ENCODE results near the gene MAPK11. TPM values are rescaled to one million over a fixed set of nuclear protein-coding genes. Genes with fewer than 3 reads are reported as not detected.

MAPK11 gene
- polyA plus RNA-seq, 3 donors, result 0.81 TPM; not detected in 2

- no peak overlapping the region for H3K4me3 Mint-ChIP-seq
Observed at GRCh38 chr22:50289942-50290630, 19.9 kb upstream of the MAPK11 start.

GRCh38 chr22:50289151-50289941 lies 19.2 kb upstream of the MAPK11 start:
- Histone ChIP-seq H3K9ac (ENCODE audit: insufficient read depth, low read length, poor library complexity, severe bottlenecking) (no peak overlapping the region), H3K4me3 (replicated peaks in 1 of 3; ENCODE audit: low read depth in 2 of 3, low read length in 3 of 3) (no peak overlapping the region), H3K36me3 (replicated peaks in 1 of 2; ENCODE audit: control insufficient read depth in 1 of 2, insufficient read depth in 2 of 2, low read length in 2 of 2) (peaks cover 82% of the 10 kb centered on the region in 2 donors), H3K27ac (ENCODE audit: low read depth in 1 of 2, low read length in 2 of 2) (no peak overlapping the region), H2AFZ (ENCODE audit: insufficient read depth, low read depth, low read length, poor library complexity, severe bottlenecking) (no peak overlapping the region), H3K79me2 (ENCODE audit: insufficient read depth, low read length) (peaks cover 83% of the 10 kb centered on the region), H3K27me3 (ENCODE audit: control insufficient read depth in 2 of 2, insufficient read depth in 2 of 2, low read length in 2 of 2) (no peaks in the 10 kb centered on the region), H3K9me3 (replicated peaks in 1 of 2; ENCODE audit: control insufficient read depth in 1 of 2, insufficient read depth in 1 of 2, low read length in 2 of 2) (no peaks in the 10 kb centered on the region), H3K4me2 (replicated peaks; ENCODE audit: extremely low read depth, low read length, poor library complexity, severe bottlenecking) (no peak overlapping the region), H4K20me1 (ENCODE audit: insufficient read depth, low read length) (peaks cover 100% of the 10 kb centered on the region), H3K4me1 (ENCODE audit: control insufficient read depth in 1 of 2, insufficient read depth in 2 of 2, low read length in 2 of 2) (peaks cover 20 to 22% of the 10 kb centered on the region in 2 donors)
- intact Hi-C loops (cut with micrococcal nuclease), result no loop called here
- 98% methylated on average over 53 of the region's 57 CpGs for WGBS (ENCODE audit: insufficient coverage)
- DNase-seq, result no peak
- Mint-ChIP-seq H3K4me3 (no peak overlapping the region), H3K9me3 (no peaks in the 10 kb centered on the region), H3K36me3 (peaks cover 50 to 78% of the 10 kb centered on the region in 2 donors), H3K27ac (no peak overlapping the region), H3K4me1 (peaks cover 22% of the 10 kb centered on the region), H3K27me3 (ENCODE audit: low read depth in 3 of 3) (peaks cover 0 to 2% (median 0%) of the 10 kb centered on the region in 3 donors)
- TF ChIP-seq, protein P1, sequence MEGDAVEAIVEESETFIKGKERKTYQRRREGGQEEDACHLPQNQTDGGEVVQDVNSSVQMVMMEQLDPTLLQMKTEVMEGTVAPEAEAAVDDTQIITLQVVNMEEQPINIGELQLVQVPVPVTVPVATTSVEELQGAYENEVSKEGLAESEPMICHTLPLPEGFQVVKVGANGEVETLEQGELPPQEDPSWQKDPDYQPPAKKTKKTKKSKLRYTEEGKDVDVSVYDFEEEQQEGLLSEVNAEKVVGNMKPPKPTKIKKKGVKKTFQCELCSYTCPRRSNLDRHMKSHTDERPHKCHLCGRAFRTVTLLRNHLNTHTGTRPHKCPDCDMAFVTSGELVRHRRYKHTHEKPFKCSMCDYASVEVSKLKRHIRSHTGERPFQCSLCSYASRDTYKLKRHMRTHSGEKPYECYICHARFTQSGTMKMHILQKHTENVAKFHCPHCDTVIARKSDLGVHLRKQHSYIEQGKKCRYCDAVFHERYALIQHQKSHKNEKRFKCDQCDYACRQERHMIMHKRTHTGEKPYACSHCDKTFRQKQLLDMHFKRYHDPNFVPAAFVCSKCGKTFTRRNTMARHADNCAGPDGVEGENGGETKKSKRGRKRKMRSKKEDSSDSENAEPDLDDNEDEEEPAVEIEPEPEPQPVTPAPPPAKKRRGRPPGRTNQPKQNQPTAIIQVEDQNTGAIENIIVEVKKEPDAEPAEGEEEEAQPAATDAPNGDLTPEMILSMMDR (IDR thresholded peaks at IDR 0.05), result no peak

More at GRCh38 chr22:50289942-50290630, 19.9 kb upstream of the MAPK11 start:
- Mint-ChIP-seq H3K36me3 (peaks cover 51 to 79% of the 10 kb centered on the region in 2 donors), H3K9me3 (no peaks in the 10 kb centered on the region), H3K4me1 (peaks cover 29% of the 10 kb centered on the region), H3K27ac (no peak overlapping the region), H3K27me3 (ENCODE audit: low read depth in 3 of 3) (peaks cover 0 to 2% (median 0%) of the 10 kb centered on the region in 3 donors)
- Histone ChIP-seq H3K27me3 (ENCODE audit: control insufficient read depth in 2 of 2, insufficient read depth in 2 of 2, low read length in 2 of 2) (no peaks in the 10 kb centered on the region), H3K79me2 (ENCODE audit: insufficient read depth, low read length) (peaks cover 91% of the 10 kb centered on the region), H3K9me3 (replicated peaks in 1 of 2; ENCODE audit: control insufficient read depth in 1 of 2, insufficient read depth in 1 of 2, low read length in 2 of 2) (no peaks in the 10 kb centered on the region), H3K4me2 (replicated peaks; ENCODE audit: extremely low read depth, low read length, poor library complexity, severe bottlenecking) (no peak overlapping the region), H3K9ac (ENCODE audit: insufficient read depth, low read length, poor library complexity, severe bottlenecking) (no peak overlapping the region), H3K4me3 (replicated peaks in 1 of 3; ENCODE audit: low read depth in 2 of 3, low read length in 3 of 3) (no peak overlapping the region), H2AFZ (ENCODE audit: insufficient read depth, low read depth, low read length, poor library complexity, severe bottlenecking) (no peak overlapping the region), H3K27ac (ENCODE audit: low read depth in 1 of 2, low read length in 2 of 2) (peak overlapping the region in 1 of 2 donors; percentile 36), H3K4me1 (ENCODE audit: control insufficient read depth in 1 of 2, insufficient read depth in 2 of 2, low read length in 2 of 2) (peaks cover 25 to 29% of the 10 kb centered on the region in 2 donors), H3K36me3 (replicated peaks in 1 of 2; ENCODE audit: control insufficient read depth in 1 of 2, insufficient read depth in 2 of 2, low read length in 2 of 2) (peaks cover 77 to 79% of the 10 kb centered on the region in 2 donors), H4K20me1 (ENCODE audit: insufficient read depth, low read length) (peaks cover 100% of the 10 kb centered on the region)
- DNase-seq, result no peak
- intact Hi-C loops (cut with micrococcal nuclease), result loop anchor here (5.0 kb wide), 1 partner anchor 37 kb away; the partner anchor contains the start of gene DENND6B (in 2 of the 2)
- 94% methylated on average over 34 of the region's 37 CpGs for WGBS (ENCODE audit: insufficient coverage)
- TF ChIP-seq, protein P1 (IDR thresholded peaks at IDR 0.05), result no peak

Measured in CD14-positive monocyte (primary cell).